GM21360 (cell line): ENCODE measurements around the gene ANXA9.

Experiments
- ATAC-seq: cut with Tn5 transposase; IDR thresholded peaks from one replicate; pipeline ENCODE4 v1.9.1; 2021; ENCODE audit warnings: mild to moderate bottlenecking, moderate library complexity; ENCODE audit not compliant: unreplicated experiment

The ANXA9 gene

DNA sequence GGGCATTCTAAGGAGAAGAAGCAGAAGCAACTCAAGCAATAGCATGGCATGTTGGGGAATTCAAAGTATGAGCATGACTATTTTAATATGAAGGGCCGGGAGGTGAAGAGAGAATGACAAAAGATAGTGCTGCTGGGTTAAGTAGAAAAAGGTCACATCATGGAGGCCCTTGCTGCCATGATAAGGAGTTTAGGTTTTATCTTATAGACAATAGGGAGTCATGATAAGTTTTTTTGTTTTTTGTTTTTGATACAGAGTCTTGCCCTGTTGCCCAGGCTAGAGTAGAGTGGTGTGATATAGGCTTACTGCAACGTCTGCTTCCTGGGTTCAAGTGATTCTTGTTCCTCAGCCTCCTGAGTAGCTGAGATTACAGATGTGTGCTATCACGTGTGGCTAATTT lies 57.4 kb downstream of the ANXA9 start:
- no peak for ATAC-seq

DNA sequence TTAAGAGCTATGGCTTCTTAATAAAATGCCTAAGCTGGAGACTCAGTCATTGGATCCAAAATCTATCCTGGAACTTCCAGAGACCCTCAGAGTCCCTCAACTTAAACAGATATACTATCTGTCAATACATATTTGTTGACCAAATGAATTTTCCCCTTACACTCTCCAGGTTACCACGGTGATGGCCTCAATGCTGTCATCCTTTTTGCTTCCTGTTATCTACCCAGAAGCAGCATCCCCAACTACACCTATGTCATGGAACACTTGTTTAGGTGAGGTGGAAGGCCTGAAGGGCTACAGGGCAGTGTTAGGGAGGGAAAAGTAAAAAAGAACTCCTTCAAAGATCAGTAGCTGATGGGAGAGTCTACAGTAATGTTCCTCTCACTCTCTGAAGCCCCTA lies 61.1 kb downstream of the ANXA9 start:
- no peak for ATAC-seq
